HepG2 (cell line): Measurements from ENCODE around the gene JMJD6. TPM values are rescaled to one million over a fixed set of nuclear protein-coding genes. Genes with fewer than 3 reads are reported as not detected.

ENCODE experiments used
- CEBPB ChIP-seq: IDR thresholded peaks from 2 replicates; pipeline ENCODE4 v1.6.1; 2011; ENCODE audit warnings: low read depth, low read length, improper control_type of control experiment, borderline replicate concordance
- CHD4 ChIP-seq: fragments of 200-600 bp; sonication (generic); IDR thresholded peaks from 2 replicates; pipeline ENCODE4 v1.7.0; 2017; ENCODE audit warnings: mild to moderate bottlenecking, low read length, borderline replicate concordance
- ESRRA ChIP-seq: sonication (generic); formaldehyde crosslinking; IDR thresholded peaks from 2 replicates; pipeline ENCODE4 v1.5.1; 2020; ENCODE audit warnings: mild to moderate bottlenecking, low read depth, missing genetic modification reagents
- ETV5 ChIP-seq: IDR thresholded peaks from 2 replicates; pipeline ENCODE4 v1.6.1; 2018; ENCODE audit warnings: missing biosample characterization, missing genetic modification reagents, inconsistent platforms, borderline replicate concordance
- FOXA3 ChIP-seq: IDR thresholded peaks from 2 replicates; pipeline ENCODE4 v1.6.1; 2016; ENCODE audit warnings: missing genetic modification reagents, missing compliant biosample characterization
- FOXM1 ChIP-seq: sonication (generic); formaldehyde crosslinking; IDR thresholded peaks from 2 replicates; pipeline ENCODE4 v1.5.0; 2020; ENCODE audit warnings: missing genetic modification reagents
- MTF2 ChIP-seq: sonication (generic); formaldehyde crosslinking; IDR thresholded peaks from 2 replicates; pipeline ENCODE4 v1.5.0; 2020; ENCODE audit warnings: missing genetic modification reagents, borderline replicate concordance
- NCOA1 ChIP-seq: sonication (generic); formaldehyde crosslinking; IDR thresholded peaks from 2 replicates; pipeline ENCODE4 v1.9.0; 2021; ENCODE audit warnings: missing genetic modification reagents
- POLR2AphosphoS2 ChIP-seq: IDR thresholded peaks from 2 replicates; pipeline ENCODE4 v1.6.1; 2011; ENCODE audit warnings: low read depth, low read length, improper control_type of control experiment
- REXO4 ChIP-seq: sonication (generic); formaldehyde crosslinking; IDR thresholded peaks from 2 replicates; pipeline ENCODE4 v1.8.0; 2022; ENCODE audit warnings: missing genetic modification reagents, mild to moderate bottlenecking, borderline replicate concordance
- TOPORS ChIP-seq: sonication (generic); formaldehyde crosslinking; IDR thresholded peaks from 2 replicates; pipeline ENCODE4 v1.8.0; 2023; ENCODE audit warnings: mild to moderate bottlenecking, missing genetic modification reagents
- ZNF207 ChIP-seq: fragments of 450-650 bp; IDR thresholded peaks from 2 replicates; pipeline ENCODE4 v1.6.1; 2016; ENCODE audit warnings: antibody characterized with exemption, borderline replicate concordance
- polyA plus RNA-seq, 8 experiments: library from polyadenylated mRNA; depleted of rRNA in 3 of 8; stranded (reverse) in 7 of 8; unstranded in 1 of 8; fragments of >200 nt; fragmentation: Illumina TruSeq in 4 of 8; extraction: Trizol in 4 of 8; gene quantifications; 2 replicates each; pipeline versions ENCODE4 v1.2.1 to v1.2.3, GENCODE V29; 2011 to 2016; ENCODE audit warnings: low read depth in 4 of 8, missing spikeins in 1 of 8, mixed read lengths in 1 of 8; ENCODE audit not compliant: insufficient read depth in 1 of 8
- total RNA-seq, 5 experiments: library from RNA; depleted of rRNA; stranded (reverse); fragments of >200 nt; fragmentation: Illumina TruSeq; extraction: Trizol; gene quantifications; 2 replicates each; pipeline ENCODE4 v1.2.3, GENCODE V29; 2016; ENCODE audit warnings: low read depth in 1 of 5
- TF ChIP-seq, protein P1 (sequence below): sonication (generic); formaldehyde crosslinking; IDR thresholded peaks from 2 replicates; pipeline ENCODE4 v1.4.0; 2020; ENCODE audit warnings: missing genetic modification reagents
- TF ChIP-seq, protein P2 (sequence below): sonication (generic); formaldehyde crosslinking; IDR thresholded peaks from 2 replicates; pipeline ENCODE4 v1.5.1; 2020; ENCODE audit warnings: missing genetic modification reagents, mild to moderate bottlenecking, borderline replicate concordance
- TF ChIP-seq, protein P3 (sequence below): sonication (generic); formaldehyde crosslinking; IDR thresholded peaks from 2 replicates; pipeline ENCODE4 v1.4.0; 2020; ENCODE audit warnings: mild to moderate bottlenecking, missing genetic modification reagents, borderline replicate concordance
- TF ChIP-seq, protein P4 (sequence below): sonication (generic); formaldehyde crosslinking; IDR thresholded peaks from 2 replicates; pipeline ENCODE4 v1.4.0; 2020; ENCODE audit warnings: mild to moderate bottlenecking, missing genetic modification reagents
- TF ChIP-seq, protein P5 (sequence below): sonication (generic); formaldehyde crosslinking; IDR thresholded peaks from 2 replicates; pipeline ENCODE4 v1.9.0; 2022; ENCODE audit warnings: low read depth, missing genetic modification reagents

JMJD6 gene
- total and polyA plus RNA-seq, 2 of the 13 experiments (the other 11 are each of a cell fraction or from before 2014, with no cell fraction given), result 33.6 to 41.0 TPM

DNA sequence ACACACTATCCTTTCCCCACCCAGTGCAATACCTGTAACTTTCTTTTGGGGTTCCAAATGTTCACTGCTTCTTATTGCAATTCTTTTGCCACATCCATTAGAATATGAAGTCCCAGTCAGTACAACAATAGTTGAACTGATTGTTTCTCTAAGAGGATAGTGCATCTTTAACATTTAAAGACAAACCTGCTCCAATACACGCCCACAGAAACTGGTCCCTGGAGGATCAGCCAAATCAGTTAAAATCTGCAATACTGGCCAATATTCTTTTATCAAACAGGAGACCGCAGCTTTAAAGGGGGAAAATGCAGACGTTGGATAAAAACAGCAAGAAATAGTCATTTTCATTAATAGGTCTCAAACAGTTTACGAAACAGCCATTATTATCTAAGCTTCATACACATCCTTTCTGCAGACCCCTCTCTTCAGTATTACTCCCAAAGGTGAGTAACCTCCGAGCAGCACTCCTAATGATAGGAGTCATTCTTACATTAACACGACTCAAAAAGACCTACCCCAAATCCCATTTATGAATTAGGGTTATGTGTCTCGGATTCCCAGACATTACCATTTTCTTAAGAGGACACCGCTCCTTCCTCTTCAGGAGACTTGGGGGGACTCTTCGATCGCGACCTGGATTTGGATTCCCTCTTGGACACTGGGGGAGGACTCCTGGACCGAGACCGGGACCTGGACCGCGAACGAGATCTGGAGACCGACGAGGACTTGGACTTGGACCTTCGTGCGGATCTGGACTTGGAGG is 9.4 kb upstream of the JMJD6 start (continued):
- TF ChIP-seq CEBPB (no peak), NCOA1 (CRISPR knock-in tag) (no peak; the same call in 1 of the 2 replicates), REXO4 (CRISPR knock-in tag) (no peak), POLR2AphosphoS2 (peak; percentile 77; the same call in 1 of the 2 replicates), TOPORS (CRISPR knock-in tag) (peak; percentile 22), FOXA3 (CRISPR knock-in tag) (no peak), MTF2 (CRISPR knock-in tag) (no peak; the same call in 1 of the 2 replicates), ETV5 (CRISPR knock-in tag) (no peak), FOXM1 (CRISPR knock-in tag) (0 out of 2 replicates have a peak, but pooled peaks have one; percentile 38), ESRRA (no peak), ZNF207 (no peak), CHD4 (no peak)
- TF ChIP-seq, protein P1, sequence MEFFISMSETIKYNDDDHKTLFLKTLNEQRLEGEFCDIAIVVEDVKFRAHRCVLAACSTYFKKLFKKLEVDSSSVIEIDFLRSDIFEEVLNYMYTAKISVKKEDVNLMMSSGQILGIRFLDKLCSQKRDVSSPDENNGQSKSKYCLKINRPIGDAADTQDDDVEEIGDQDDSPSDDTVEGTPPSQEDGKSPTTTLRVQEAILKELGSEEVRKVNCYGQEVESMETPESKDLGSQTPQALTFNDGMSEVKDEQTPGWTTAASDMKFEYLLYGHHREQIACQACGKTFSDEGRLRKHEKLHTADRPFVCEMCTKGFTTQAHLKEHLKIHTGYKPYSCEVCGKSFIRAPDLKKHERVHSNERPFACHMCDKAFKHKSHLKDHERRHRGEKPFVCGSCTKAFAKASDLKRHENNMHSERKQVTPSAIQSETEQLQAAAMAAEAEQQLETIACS (CRISPR knock-in tag), result no peak
- TF ChIP-seq, protein P2, sequence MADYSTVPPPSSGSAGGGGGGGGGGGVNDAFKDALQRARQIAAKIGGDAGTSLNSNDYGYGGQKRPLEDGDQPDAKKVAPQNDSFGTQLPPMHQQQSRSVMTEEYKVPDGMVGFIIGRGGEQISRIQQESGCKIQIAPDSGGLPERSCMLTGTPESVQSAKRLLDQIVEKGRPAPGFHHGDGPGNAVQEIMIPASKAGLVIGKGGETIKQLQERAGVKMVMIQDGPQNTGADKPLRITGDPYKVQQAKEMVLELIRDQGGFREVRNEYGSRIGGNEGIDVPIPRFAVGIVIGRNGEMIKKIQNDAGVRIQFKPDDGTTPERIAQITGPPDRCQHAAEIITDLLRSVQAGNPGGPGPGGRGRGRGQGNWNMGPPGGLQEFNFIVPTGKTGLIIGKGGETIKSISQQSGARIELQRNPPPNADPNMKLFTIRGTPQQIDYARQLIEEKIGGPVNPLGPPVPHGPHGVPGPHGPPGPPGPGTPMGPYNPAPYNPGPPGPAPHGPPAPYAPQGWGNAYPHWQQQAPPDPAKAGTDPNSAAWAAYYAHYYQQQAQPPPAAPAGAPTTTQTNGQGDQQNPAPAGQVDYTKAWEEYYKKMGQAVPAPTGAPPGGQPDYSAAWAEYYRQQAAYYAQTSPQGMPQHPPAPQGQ, result peak; percentile 8; the same call in 1 of the 2 replicates
- TF ChIP-seq, protein P3, sequence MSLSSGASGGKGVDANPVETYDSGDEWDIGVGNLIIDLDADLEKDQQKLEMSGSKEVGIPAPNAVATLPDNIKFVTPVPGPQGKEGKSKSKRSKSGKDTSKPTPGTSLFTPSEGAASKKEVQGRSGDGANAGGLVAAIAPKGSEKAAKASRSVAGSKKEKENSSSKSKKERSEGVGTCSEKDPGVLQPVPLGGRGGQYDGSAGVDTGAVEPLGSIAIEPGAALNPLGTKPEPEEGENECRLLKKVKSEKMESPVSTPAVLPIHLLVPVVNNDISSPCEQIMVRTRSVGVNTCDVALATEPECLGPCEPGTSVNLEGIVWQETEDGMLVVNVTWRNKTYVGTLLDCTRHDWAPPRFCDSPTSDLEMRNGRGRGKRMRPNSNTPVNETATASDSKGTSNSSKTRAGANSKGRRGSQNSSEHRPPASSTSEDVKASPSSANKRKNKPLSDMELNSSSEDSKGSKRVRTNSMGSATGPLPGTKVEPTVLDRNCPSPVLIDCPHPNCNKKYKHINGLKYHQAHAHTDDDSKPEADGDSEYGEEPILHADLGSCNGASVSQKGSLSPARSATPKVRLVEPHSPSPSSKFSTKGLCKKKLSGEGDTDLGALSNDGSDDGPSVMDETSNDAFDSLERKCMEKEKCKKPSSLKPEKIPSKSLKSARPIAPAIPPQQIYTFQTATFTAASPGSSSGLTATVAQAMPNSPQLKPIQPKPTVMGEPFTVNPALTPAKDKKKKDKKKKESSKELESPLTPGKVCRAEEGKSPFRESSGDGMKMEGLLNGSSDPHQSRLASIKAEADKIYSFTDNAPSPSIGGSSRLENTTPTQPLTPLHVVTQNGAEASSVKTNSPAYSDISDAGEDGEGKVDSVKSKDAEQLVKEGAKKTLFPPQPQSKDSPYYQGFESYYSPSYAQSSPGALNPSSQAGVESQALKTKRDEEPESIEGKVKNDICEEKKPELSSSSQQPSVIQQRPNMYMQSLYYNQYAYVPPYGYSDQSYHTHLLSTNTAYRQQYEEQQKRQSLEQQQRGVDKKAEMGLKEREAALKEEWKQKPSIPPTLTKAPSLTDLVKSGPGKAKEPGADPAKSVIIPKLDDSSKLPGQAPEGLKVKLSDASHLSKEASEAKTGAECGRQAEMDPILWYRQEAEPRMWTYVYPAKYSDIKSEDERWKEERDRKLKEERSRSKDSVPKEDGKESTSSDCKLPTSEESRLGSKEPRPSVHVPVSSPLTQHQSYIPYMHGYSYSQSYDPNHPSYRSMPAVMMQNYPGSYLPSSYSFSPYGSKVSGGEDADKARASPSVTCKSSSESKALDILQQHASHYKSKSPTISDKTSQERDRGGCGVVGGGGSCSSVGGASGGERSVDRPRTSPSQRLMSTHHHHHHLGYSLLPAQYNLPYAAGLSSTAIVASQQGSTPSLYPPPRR (CRISPR knock-in tag), result no peak
- TF ChIP-seq, protein P4, sequence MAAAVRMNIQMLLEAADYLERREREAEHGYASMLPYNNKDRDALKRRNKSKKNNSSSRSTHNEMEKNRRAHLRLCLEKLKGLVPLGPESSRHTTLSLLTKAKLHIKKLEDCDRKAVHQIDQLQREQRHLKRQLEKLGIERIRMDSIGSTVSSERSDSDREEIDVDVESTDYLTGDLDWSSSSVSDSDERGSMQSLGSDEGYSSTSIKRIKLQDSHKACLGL, result no peak
- TF ChIP-seq, protein P5, sequence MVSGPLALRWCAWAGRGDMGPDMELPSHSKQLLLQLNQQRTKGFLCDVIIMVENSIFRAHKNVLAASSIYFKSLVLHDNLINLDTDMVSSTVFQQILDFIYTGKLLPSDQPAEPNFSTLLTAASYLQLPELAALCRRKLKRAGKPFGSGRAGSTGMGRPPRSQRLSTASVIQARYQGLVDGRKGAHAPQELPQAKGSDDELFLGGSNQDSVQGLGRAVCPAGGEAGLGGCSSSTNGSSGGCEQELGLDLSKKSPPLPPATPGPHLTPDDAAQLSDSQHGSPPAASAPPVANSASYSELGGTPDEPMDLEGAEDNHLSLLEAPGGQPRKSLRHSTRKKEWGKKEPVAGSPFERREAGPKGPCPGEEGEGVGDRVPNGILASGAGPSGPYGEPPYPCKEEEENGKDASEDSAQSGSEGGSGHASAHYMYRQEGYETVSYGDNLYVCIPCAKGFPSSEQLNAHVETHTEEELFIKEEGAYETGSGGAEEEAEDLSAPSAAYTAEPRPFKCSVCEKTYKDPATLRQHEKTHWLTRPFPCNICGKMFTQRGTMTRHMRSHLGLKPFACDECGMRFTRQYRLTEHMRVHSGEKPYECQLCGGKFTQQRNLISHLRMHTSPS (CRISPR knock-in tag), result no peak
